ENCODE data around the gene LIG3. TPM values are rescaled to one million over a fixed set of nuclear protein-coding genes. Genes with fewer than 3 reads are reported as not detected.
"Not testable (repeated sequence)": the region's sequence is repeated elsewhere in the genome, so short reads cannot be mapped to it uniquely, and the experiment has no call there.

Gene LIG3
- total RNA-seq, 6 experiments from 2014 or later = 22.6 to 34.4 (median 31.9) TPM

GRCh38 chr17:34999456-34999855 lies 19.1 kb downstream of the LIG3 start:
- no peak overlapping the region for H3K27ac Mint-ChIP-seq
- H3K4me3 Mint-ChIP-seq = no peak overlapping the region
- peaks cover 14% of the 10 kb centered on the region for H3K4me1 Mint-ChIP-seq (ENCODE audit: low read depth)
- H3K9me3 Mint-ChIP-seq = no peaks in the 10 kb centered on the region
- no peak for DNase-seq
- H3K36me3 Mint-ChIP-seq (ENCODE audit: low read depth) = no peaks in the 10 kb centered on the region
- H3K27me3 Mint-ChIP-seq (ENCODE audit: insufficient read depth) = peaks cover 1% of the 10 kb centered on the region; the same call in 1 of the 2 replicates
- TF ChIP-seq CTCF (IDR thresholded peaks at IDR 0.05) = no peak

- H3K27me3 Mint-ChIP-seq (ENCODE audit: insufficient read depth); H3K9me3 Mint-ChIP-seq; H3K27ac Mint-ChIP-seq; H3K4me3 Mint-ChIP-seq; H3K36me3 Mint-ChIP-seq (ENCODE audit: low read depth); DNase-seq: not testable (repeated sequence)
- peaks cover 14% of the 10 kb centered on the region for H3K4me1 Mint-ChIP-seq (ENCODE audit: low read depth)
Measured at GRCh38 chr17:35000965-35001364, 20.7 kb downstream of the LIG3 start.

- H3K36me3 Mint-ChIP-seq (ENCODE audit: low read depth) = no peaks in the 10 kb centered on the region; the same call in 1 of the 2 replicates
- no peak for TF ChIP-seq CTCF (IDR thresholded peaks at IDR 0.05)
- H3K9me3 Mint-ChIP-seq = no peaks in the 10 kb centered on the region
- H3K27me3 Mint-ChIP-seq (ENCODE audit: insufficient read depth) = peaks cover 1% of the 10 kb centered on the region; the same call in 1 of the 2 replicates
- H3K27ac Mint-ChIP-seq = no peak overlapping the region
- H3K4me3 Mint-ChIP-seq = no peak overlapping the region
- peaks cover 14% of the 10 kb centered on the region for H3K4me1 Mint-ChIP-seq (ENCODE audit: low read depth)
- DNase-seq = no peak
Measured at GRCh38 chr17:35001549-35001948, 21.2 kb downstream of the LIG3 start.

- Mint-ChIP-seq H3K27me3 (ENCODE audit: insufficient read depth) (peaks cover 1% of the 10 kb centered on the region; the same call in 1 of the 2 replicates), H3K27ac (0 out of 2 replicates have a peak overlapping the region, but pooled peaks have one; percentile 2), H3K36me3 (ENCODE audit: low read depth) (peaks cover 8% of the 10 kb centered on the region), H3K9me3 (no peaks in the 10 kb centered on the region), H3K4me3 (no peak overlapping the region; the same call in 1 of the 2 replicates), H3K4me1 (ENCODE audit: low read depth) (peaks cover 6% of the 10 kb centered on the region)
- TF ChIP-seq CTCF (IDR thresholded peaks at IDR 0.05) = no peak
- no peak for DNase-seq
Measured at GRCh38 chr17:35002876-35003551, 22.7 kb downstream of the LIG3 start.

- H3K9me3 Mint-ChIP-seq = no peaks in the 10 kb centered on the region
- no peak for TF ChIP-seq CTCF (IDR thresholded peaks at IDR 0.05)
- peaks cover 1% of the 10 kb centered on the region; the same call in 1 of the 2 replicates for H3K27me3 Mint-ChIP-seq (ENCODE audit: insufficient read depth)
- no peak overlapping the region for H3K27ac Mint-ChIP-seq
- peaks cover 6% of the 10 kb centered on the region for H3K4me1 Mint-ChIP-seq (ENCODE audit: low read depth)
- no peak overlapping the region for H3K4me3 Mint-ChIP-seq
- DNase-seq = no peak
- peaks cover 8% of the 10 kb centered on the region for H3K36me3 Mint-ChIP-seq (ENCODE audit: low read depth)
Measured at GRCh38 chr17:35003778-35004177, 23.5 kb downstream of the LIG3 start.

- DNase-seq = no peak
- no peak overlapping the region for H3K27ac Mint-ChIP-seq
- no peak overlapping the region for H3K4me3 Mint-ChIP-seq
- H3K4me1 Mint-ChIP-seq (ENCODE audit: low read depth) = peaks cover 6% of the 10 kb centered on the region
- H3K27me3 Mint-ChIP-seq (ENCODE audit: insufficient read depth) = no peaks in the 10 kb centered on the region
- TF ChIP-seq CTCF (IDR thresholded peaks at IDR 0.05) = no peak
- H3K36me3 Mint-ChIP-seq (ENCODE audit: low read depth) = peaks cover 15% of the 10 kb centered on the region
- H3K9me3 Mint-ChIP-seq = no peaks in the 10 kb centered on the region
Measured at GRCh38 chr17:35006345-35006744, 26.0 kb downstream of the LIG3 start.

Measured in HFFc6 (cell line).